T-helper 17 cell (primary cell): Measurements from ENCODE around the gene DAAM1. TPM values are rescaled to one million over a fixed set of nuclear protein-coding genes. Genes with fewer than 3 reads are reported as not detected.

ENCODE experiments used
- ATAC-seq: fragments of 150-1000 bp; cut with Tn5 transposase; 2 replicates; pipeline ENCODE4 v1.10.0; 2021; ENCODE audit warnings: mild to moderate bottlenecking, moderate library complexity
- DNase-seq, 3 donors: peaks; one replicate each; pipeline versions ENCODE4 v3.0.0 to v3.0.0-alpha.2; 2020 to 2021
- H3K9me3 ChIP-seq: one replicate; pipeline ENCODE4 v1.7.0; 2013; ENCODE audit warnings: low read length, mild to moderate bottlenecking; ENCODE audit not compliant: control insufficient read depth, poor library complexity, severe bottlenecking
- H3K27ac Mint-ChIP-seq: one replicate; pipeline ENCODE4 v1.8.0; 2022; ENCODE audit warnings: mild to moderate bottlenecking, moderate library complexity, mixed read lengths
- H3K27me3 Mint-ChIP-seq: one replicate; pipeline ENCODE4 v1.8.0; 2022; ENCODE audit warnings: mixed read lengths
- H3K36me3 Mint-ChIP-seq: one replicate; pipeline ENCODE4 v1.8.0; 2022; ENCODE audit warnings: low read depth, mixed read lengths
- H3K4me1 Mint-ChIP-seq: one replicate; pipeline ENCODE4 v1.8.0; 2022; ENCODE audit warnings: mild to moderate bottlenecking, mixed read lengths
- H3K4me3 Mint-ChIP-seq: one replicate; pipeline ENCODE4 v1.8.0; 2022; ENCODE audit warnings: mild to moderate bottlenecking, moderate library complexity, mixed read lengths
- total RNA-seq, 4 donors: library from RNA in 2 of 4; stranded (reverse) in 2 of 4; gene quantifications; one replicate each; pipeline ENCODE4 v1.2.3 and lab custom pipeline; 2022 to 2026

DAAM1 gene
- total RNA-seq, 2 donors from 2014 or later = 22.6 to 25.6 TPM

GRCh38 chr14:59175404-59175803 lies 13.1 kb upstream of the DAAM1 start:
- no peak overlapping the region for H3K27ac Mint-ChIP-seq
- no peak overlapping the region for H3K4me3 Mint-ChIP-seq
- DNase-seq = no peak
- H3K27me3 Mint-ChIP-seq = peaks cover 18% of the 10 kb centered on the region
- H3K9me3 ChIP-seq = no peaks in the 10 kb centered on the region
- H3K36me3 Mint-ChIP-seq = no peaks in the 10 kb centered on the region
- H3K4me1 Mint-ChIP-seq = peaks cover 2% of the 10 kb centered on the region
- no peak for ATAC-seq

DNA sequence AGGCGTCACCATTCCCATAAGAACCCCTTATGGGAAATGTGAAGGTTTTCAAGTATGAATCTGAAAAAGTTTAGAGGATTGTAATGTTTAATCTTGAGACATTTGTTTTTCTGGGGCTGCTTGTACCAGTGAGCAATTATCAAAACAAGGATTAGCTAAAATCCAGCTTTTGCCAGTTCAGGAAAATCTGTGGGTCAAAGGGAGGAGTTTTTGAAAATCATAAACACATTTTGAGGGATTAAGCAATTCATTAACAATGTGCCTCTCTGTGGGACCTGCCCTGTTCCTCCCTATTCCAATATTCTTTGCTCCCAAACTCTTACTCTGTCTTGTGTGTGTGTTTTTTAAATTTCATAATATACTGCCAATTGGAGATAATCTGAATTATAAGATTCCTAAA lies 11.7 kb upstream of the DAAM1 start:
- no peak for DNase-seq

GRCh38 chr14:59177262-59177661 lies 11.2 kb upstream of the DAAM1 start:
- peaks cover 29% of the 10 kb centered on the region for H3K27me3 Mint-ChIP-seq
- H3K36me3 Mint-ChIP-seq = no peaks in the 10 kb centered on the region
- DNase-seq = no peak
- H3K27ac Mint-ChIP-seq = no peak overlapping the region
- H3K4me1 Mint-ChIP-seq = peaks cover 2% of the 10 kb centered on the region
- no peaks in the 10 kb centered on the region for H3K9me3 ChIP-seq
- H3K4me3 Mint-ChIP-seq = no peak overlapping the region
- no peak for ATAC-seq

More for the DNA sequence above, 11.7 kb upstream of the DAAM1 start:
- Mint-ChIP-seq H3K36me3 (no peaks in the 10 kb centered on the region), H3K4me1 (peaks cover 2% of the 10 kb centered on the region), H3K27ac (no peak overlapping the region), H3K27me3 (peaks cover 29% of the 10 kb centered on the region), H3K4me3 (peak overlapping the region; percentile 36)
- no peak for ATAC-seq
- H3K9me3 ChIP-seq = no peaks in the 10 kb centered on the region

DNA sequence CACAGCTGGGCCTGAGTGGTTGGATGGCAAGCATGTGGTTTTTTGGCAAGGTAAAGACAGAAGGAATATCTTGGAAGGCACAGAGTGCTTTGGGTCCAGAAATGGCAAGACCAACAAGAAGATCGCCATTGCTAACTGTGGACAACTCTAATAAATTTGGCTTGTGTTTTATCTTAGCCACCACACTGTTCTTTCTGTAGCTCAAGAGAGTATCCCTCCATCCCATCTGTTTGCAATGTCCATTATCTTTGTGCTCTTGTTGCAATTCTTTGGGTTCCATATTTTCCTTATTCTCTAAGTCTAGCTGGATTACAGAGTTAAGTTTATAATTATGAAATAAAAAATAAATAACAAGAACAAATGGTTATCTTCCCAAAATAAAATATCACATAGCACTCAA lies 6.7 kb upstream of the DAAM1 start:
- DNase-seq = no peak
- H3K27ac Mint-ChIP-seq = no peak overlapping the region
- H3K36me3 Mint-ChIP-seq = no peaks in the 10 kb centered on the region
- no peaks in the 10 kb centered on the region for H3K9me3 ChIP-seq
- peaks cover 2% of the 10 kb centered on the region for H3K4me1 Mint-ChIP-seq
- peaks cover 44% of the 10 kb centered on the region for H3K27me3 Mint-ChIP-seq
- H3K4me3 Mint-ChIP-seq = no peak overlapping the region
- no peak for ATAC-seq

DNA sequence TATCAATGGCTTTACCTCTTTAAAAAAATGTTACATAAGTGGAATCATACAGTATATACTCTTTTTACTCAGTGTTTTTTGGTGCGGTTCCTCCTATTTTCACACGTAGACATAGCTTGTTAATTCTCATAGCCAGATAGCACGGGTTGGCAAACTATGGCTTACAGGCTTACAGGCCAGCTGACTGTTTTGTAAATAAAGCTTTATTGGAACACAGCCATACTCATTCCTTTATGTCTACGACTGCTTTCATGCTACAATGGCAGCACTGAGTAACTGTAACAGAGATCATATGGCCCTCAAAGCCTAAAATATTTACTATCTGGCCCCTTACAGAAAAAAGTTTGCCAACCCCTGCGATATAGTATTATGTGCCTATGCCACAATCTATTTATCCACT lies 5.8 kb upstream of the DAAM1 start:
- no peaks in the 10 kb centered on the region for H3K36me3 Mint-ChIP-seq
- ATAC-seq (no peak), DNase-seq (no peak)
- H3K9me3 ChIP-seq = no peaks in the 10 kb centered on the region
- peaks cover 5% of the 10 kb centered on the region for H3K4me1 Mint-ChIP-seq
- peaks cover 44% of the 10 kb centered on the region for H3K27me3 Mint-ChIP-seq
- H3K27ac Mint-ChIP-seq = no peak overlapping the region
- no peak overlapping the region for H3K4me3 Mint-ChIP-seq

DNA sequence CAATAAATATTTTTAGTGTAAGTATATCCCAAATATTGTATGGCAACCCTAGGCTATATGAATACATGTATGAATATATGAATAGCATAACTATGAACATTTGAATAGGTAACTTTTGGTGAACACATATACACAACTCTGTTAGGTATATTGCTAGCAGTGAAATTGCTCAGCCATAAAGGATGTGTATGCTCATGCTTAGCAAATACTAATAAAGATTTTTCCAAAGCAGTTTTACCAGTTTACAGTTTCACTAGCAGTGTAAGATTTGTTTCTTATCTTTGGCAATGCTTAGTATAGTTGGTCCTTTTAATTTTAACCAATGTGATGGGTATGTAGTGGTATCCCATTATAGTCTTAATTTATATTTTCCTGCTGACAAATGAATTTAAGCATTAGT lies 5.3 kb upstream of the DAAM1 start:
- ATAC-seq (no peak), DNase-seq (no peak)
- no peaks in the 10 kb centered on the region for H3K9me3 ChIP-seq
- Mint-ChIP-seq H3K27ac (no peak overlapping the region), H3K27me3 (peaks cover 44% of the 10 kb centered on the region), H3K4me1 (peaks cover 7% of the 10 kb centered on the region), H3K4me3 (no peak overlapping the region), H3K36me3 (no peaks in the 10 kb centered on the region)

DNA sequence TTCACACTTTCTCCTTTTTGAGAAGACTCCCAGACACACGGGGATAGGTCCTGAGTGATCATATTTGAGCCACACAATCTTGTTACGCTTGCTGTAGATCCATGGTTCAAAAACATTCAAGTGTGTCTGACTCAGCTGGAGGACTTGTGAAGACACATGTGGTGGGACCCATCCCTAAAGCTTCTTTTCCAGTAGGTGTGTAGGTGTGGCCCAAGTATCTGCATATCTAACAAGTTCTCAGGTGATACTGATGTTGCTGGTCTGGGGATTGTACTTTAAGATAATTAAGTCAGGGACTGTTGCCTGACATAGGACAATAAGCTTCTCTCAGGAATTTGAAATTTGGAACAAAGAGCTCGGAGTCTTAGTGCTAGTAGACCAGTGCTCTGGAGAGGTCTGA lies 4.1 kb upstream of the DAAM1 start:
- Mint-ChIP-seq H3K27ac (no peak overlapping the region), H3K4me1 (peaks cover 5% of the 10 kb centered on the region), H3K36me3 (no peaks in the 10 kb centered on the region), H3K4me3 (no peak overlapping the region), H3K27me3 (peaks cover 35% of the 10 kb centered on the region)
- ATAC-seq (no peak), DNase-seq (no peak)
- no peaks in the 10 kb centered on the region for H3K9me3 ChIP-seq

DNA sequence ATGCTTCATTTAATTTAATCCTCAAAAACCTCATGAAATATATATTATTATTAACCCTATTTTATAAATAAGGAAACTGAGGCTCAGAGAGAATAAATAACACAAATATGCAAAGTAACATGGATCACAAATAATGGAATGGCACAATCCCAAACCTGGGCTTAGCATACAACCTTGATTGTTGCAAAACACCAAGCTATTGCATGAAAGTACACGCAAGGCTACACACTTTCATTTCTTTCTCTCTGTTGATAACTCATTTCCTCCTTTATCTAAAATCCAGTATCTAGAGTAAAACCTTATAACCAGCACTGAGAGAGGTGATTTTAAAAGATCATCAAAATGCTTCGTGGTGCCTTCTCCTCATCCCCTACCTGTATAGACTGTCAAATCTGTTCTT lies 2.8 kb upstream of the DAAM1 start:
- H3K9me3 ChIP-seq = no peaks in the 10 kb centered on the region
- H3K27ac Mint-ChIP-seq = no peak overlapping the region
- no peaks in the 10 kb centered on the region for H3K36me3 Mint-ChIP-seq
- ATAC-seq (no peak), DNase-seq (no peak)
- H3K4me3 Mint-ChIP-seq = no peak overlapping the region
- H3K27me3 Mint-ChIP-seq = peaks cover 24% of the 10 kb centered on the region
- peaks cover 14% of the 10 kb centered on the region for H3K4me1 Mint-ChIP-seq

DNA sequence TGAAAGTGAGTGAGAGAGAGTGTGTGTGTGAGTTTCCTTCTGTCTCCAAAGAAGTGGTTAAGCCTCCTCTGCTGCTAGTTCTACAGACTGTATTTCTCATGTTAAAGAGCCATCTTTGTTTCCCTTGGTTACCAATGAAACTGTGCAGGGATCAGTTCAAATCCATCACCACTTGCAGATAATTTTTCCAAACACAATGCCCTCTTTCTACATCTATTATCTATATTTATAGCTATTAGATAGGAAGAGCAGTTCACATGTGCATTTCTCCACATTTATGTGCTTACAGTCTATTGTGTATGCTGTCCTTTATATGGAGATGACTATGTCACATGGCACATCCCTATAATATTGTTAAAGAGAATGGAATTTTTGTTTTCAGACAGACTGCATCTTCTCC lies 2.2 kb upstream of the DAAM1 start:
- no peaks in the 10 kb centered on the region for H3K9me3 ChIP-seq
- Mint-ChIP-seq H3K36me3 (no peaks in the 10 kb centered on the region), H3K4me1 (peaks cover 14% of the 10 kb centered on the region), H3K27ac (peak overlapping the region; percentile 96), H3K4me3 (no peak overlapping the region), H3K27me3 (peaks cover 19% of the 10 kb centered on the region)
- ATAC-seq (no peak), DNase-seq (no peak)

DNA sequence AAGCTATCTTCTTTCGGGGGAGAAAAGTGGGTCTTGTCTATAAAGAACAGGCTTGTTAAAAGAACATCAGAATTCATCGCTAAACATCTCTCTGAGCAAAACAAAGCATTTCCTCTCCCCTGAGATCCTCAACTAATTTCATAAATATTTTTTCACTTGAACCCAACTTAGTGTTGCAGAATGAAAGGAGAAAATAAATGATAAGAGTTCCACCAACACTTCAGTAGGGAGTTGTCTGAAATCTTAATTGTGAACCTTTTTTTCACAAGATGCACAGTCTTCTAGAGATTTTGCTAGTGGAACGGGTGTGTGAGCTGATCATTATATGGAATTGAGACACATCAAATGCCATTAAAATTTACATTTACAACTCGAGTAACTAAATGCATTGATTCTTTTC lies 1.3 kb upstream of the DAAM1 start:
- H3K27me3 Mint-ChIP-seq = peaks cover 15% of the 10 kb centered on the region
- DNase-seq (no peak), ATAC-seq (no peak)
- no peaks in the 10 kb centered on the region for H3K9me3 ChIP-seq
- H3K4me1 Mint-ChIP-seq = peaks cover 18% of the 10 kb centered on the region
- peak overlapping the region; percentile 97 for H3K4me3 Mint-ChIP-seq
- peak overlapping the region; percentile 96 for H3K27ac Mint-ChIP-seq
- no peaks in the 10 kb centered on the region for H3K36me3 Mint-ChIP-seq

DNA sequence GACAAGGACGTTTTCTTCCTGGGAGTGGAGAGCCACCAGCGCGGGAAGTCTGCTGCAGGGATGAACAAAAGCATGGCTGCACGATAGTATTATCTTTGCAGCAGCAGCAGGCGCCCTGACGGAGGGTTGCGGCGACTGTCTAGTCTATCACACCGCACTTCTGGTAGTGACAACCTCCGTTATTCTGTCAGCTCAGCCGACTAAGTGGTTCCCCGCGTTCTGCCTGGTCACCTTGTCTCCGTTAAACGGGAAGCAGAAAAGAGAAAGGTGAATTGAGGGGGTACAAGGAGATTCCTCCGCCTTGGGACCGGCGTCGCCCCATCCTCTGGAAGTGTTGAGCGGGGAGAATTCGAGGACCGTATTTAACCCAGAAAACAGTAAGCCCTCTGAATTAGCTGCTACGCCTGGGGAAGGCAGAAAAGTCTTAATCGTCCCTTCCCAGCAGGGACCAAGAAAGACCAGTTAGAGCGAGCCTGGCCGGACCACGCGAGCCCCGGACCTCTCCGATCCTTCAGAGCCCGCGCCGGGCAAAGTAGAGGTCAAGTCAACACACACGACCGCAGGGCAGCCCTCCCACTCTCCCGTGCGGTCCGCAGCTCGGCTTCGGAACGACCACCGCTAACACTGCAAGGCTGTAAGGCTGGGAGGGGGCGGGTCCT lies 536 bp upstream of the DAAM1 start:
- peaks cover 18% of the 10 kb centered on the region for H3K4me1 Mint-ChIP-seq
- peaks cover 11% of the 10 kb centered on the region for H3K27me3 Mint-ChIP-seq
- no peaks in the 10 kb centered on the region for H3K36me3 Mint-ChIP-seq
- ATAC-seq (peak; percentile 23), DNase-seq (peak; percentile 19 to 34 (median 29))
- H3K4me3 Mint-ChIP-seq = peak overlapping the region; percentile 97
- H3K27ac Mint-ChIP-seq = peak overlapping the region; percentile 96
- H3K9me3 ChIP-seq = no peaks in the 10 kb centered on the region

GRCh38 chr14:59189091-59189785 lies 771 bp downstream of the DAAM1 start:
- peak overlapping the region; percentile 96 for H3K27ac Mint-ChIP-seq
- peaks cover 7% of the 10 kb centered on the region for H3K27me3 Mint-ChIP-seq
- no peaks in the 10 kb centered on the region for H3K9me3 ChIP-seq
- peak; percentile 18 to 37 (median 22) for DNase-seq
- no peaks in the 10 kb centered on the region for H3K36me3 Mint-ChIP-seq
- peak overlapping the region; percentile 97 for H3K4me3 Mint-ChIP-seq
- H3K4me1 Mint-ChIP-seq = peaks cover 20% of the 10 kb centered on the region
- peak; percentile 15 for ATAC-seq

GRCh38 chr14:59189786-59190368 lies 1.4 kb downstream of the DAAM1 start:
- H3K27ac Mint-ChIP-seq = peak overlapping the region; percentile 96
- no peaks in the 10 kb centered on the region for H3K36me3 Mint-ChIP-seq
- peak; percentile 6 for ATAC-seq

More at GRCh38 chr14:59189786-59190368, 1.4 kb downstream of the DAAM1 start:
- no peaks in the 10 kb centered on the region for H3K9me3 ChIP-seq
- H3K4me1 Mint-ChIP-seq = peaks cover 20% of the 10 kb centered on the region
- H3K4me3 Mint-ChIP-seq = peak overlapping the region; percentile 97
- DNase-seq = peak; percentile 56 to 64 (median 64)
- peaks cover under 1% of the 10 kb centered on the region for H3K27me3 Mint-ChIP-seq
